Neuronal stem cell (in vitro differentiated cells): Measurements from ENCODE around the gene ZNF33B.

Experiments
- DNase-seq: peaks from one replicate; pipeline ENCODE4 v3.0.0-alpha.2; 2013; ENCODE audit warnings: low spot score
- H2AFZ ChIP-seq: one replicate; pipeline ENCODE4 v1.6.1; 2013; ENCODE audit warnings: mild to moderate bottlenecking, low read length, inconsistent platforms
- H2AK5ac ChIP-seq: 2 replicates; pipeline ENCODE4 v1.6.1; 2013; ENCODE audit warnings: low read depth, mild to moderate bottlenecking, inconsistent platforms, low read length, moderate library complexity, mixed read lengths
- H2BK120ac ChIP-seq: 2 replicates; pipeline ENCODE4 v1.6.1; 2013; ENCODE audit warnings: low read depth, mild to moderate bottlenecking, inconsistent platforms, low read length, moderate library complexity, mixed read lengths
- H2BK12ac ChIP-seq: one replicate; pipeline ENCODE4 v1.6.1; 2013; ENCODE audit warnings: low read length, inconsistent platforms
- H2BK15ac ChIP-seq: 2 replicates; pipeline ENCODE4 v1.6.1; 2013; ENCODE audit warnings: mild to moderate bottlenecking, low read length, inconsistent platforms, mixed read lengths
- H2BK5ac ChIP-seq: one replicate; pipeline ENCODE4 v1.6.1; 2013; ENCODE audit warnings: inconsistent platforms, mild to moderate bottlenecking, low read length, moderate library complexity
- H3K14ac ChIP-seq: one replicate; pipeline ENCODE4 v1.6.1; 2013; ENCODE audit warnings: low read length, inconsistent platforms
- H3K18ac ChIP-seq: 2 replicates; pipeline ENCODE4 v1.6.1; 2013; ENCODE audit warnings: low read length, inconsistent platforms
- H3K23ac ChIP-seq: 2 replicates; pipeline ENCODE4 v1.6.1; 2013; ENCODE audit warnings: low read depth, mild to moderate bottlenecking, mixed read lengths, low read length, inconsistent platforms; ENCODE audit not compliant: poor library complexity
- H3K27ac ChIP-seq: replicated peaks from 3 replicates; pipeline ENCODE4 v1.5.1; 2013; ENCODE audit warnings: low read length, inconsistent platforms
- H3K27me3 ChIP-seq, 3 experiments: 2 replicates each; pipeline ENCODE4 v1.6.1; 2013; ENCODE audit warnings: low read length in 3 of 3, mild to moderate bottlenecking in 2 of 3, inconsistent platforms in 1 of 3, low read depth in 1 of 3, mixed read lengths in 1 of 3, moderate library complexity in 1 of 3; ENCODE audit not compliant: control insufficient read depth in 3 of 3, insufficient read depth in 3 of 3
- H3K36me3 ChIP-seq, 2 donors: replicated peaks in 1 of 2; 2 replicates each; pipeline ENCODE4 v1.6.1; 2013; ENCODE audit warnings: low read length in 2 of 2; ENCODE audit not compliant: control insufficient read depth in 2 of 2, insufficient read depth in 2 of 2
- H3K4ac ChIP-seq: 2 replicates; pipeline ENCODE4 v1.6.1; 2013; ENCODE audit warnings: inconsistent platforms, mild to moderate bottlenecking, low read length, moderate library complexity
- H3K4me1 ChIP-seq, 2 donors: 1 replicate in 1 of 2; 2 replicates in 1 of 2; pipeline ENCODE4 v1.6.1; 2013; ENCODE audit warnings: low read length in 2 of 2, low read depth in 1 of 2; ENCODE audit not compliant: control insufficient read depth in 2 of 2, insufficient read depth in 1 of 2
- H3K4me2 ChIP-seq: one replicate; pipeline ENCODE4 v1.6.1; 2013; ENCODE audit warnings: mild to moderate bottlenecking, low read length, inconsistent platforms; ENCODE audit not compliant: insufficient read depth, poor library complexity, severe bottlenecking
- H3K4me3 ChIP-seq, 2 donors: 2 replicates each; pipeline ENCODE4 v1.5.1; 2013; ENCODE audit warnings: low read length in 2 of 2, mild to moderate bottlenecking in 2 of 2, inconsistent platforms in 1 of 2, moderate library complexity in 1 of 2
- H3K79me1 ChIP-seq: one replicate; pipeline ENCODE4 v1.6.1; 2013; ENCODE audit warnings: low read depth, mild to moderate bottlenecking, inconsistent platforms, low read length, moderate library complexity
- H3K9ac ChIP-seq: one replicate; pipeline ENCODE4 v1.6.1; 2013; ENCODE audit warnings: mild to moderate bottlenecking, low read depth, low read length, inconsistent platforms; ENCODE audit not compliant: poor library complexity
- H3K9me3 ChIP-seq, 2 donors: replicated peaks in 1 of 2; 2 replicates each; pipeline versions ENCODE3 to v1.6.1; 2013; ENCODE audit warnings: low read length in 2 of 2, mild to moderate bottlenecking in 2 of 2, inconsistent platforms in 1 of 2, low read depth in 1 of 2, mixed read lengths in 1 of 2, moderate library complexity in 1 of 2; ENCODE audit not compliant: control insufficient read depth in 2 of 2, insufficient read depth in 1 of 2
- H4K8ac ChIP-seq: one replicate; pipeline ENCODE4 v1.6.1; 2013; ENCODE audit warnings: low read depth, mild to moderate bottlenecking, inconsistent platforms, low read length, moderate library complexity
- H4K91ac ChIP-seq: one replicate; pipeline ENCODE4 v1.6.1; 2013; ENCODE audit warnings: low read length, low read depth, mild to moderate bottlenecking, inconsistent platforms; ENCODE audit not compliant: poor library complexity
- whole genome bisulfite sequencing, 2 donors: extraction: QIAGEN DNeasy Blood & Tissue Kit; methylation state at CpG; one replicate each; pipeline ENCODE4 v1.1.7; 2013; ENCODE audit warnings: missing lambda C conversion rate in 2 of 2, mixed read lengths in 1 of 2; ENCODE audit not compliant: insufficient read length in 2 of 2, insufficient replicate concordance in 1 of 2; ENCODE audit errors: extremely low coverage in 2 of 2; 5-methylcytosine and 5-hydroxymethylcytosine counted together

Gene ZNF33B

GRCh38 chr10:42654419-42654818 lies 16.0 kb upstream of the ZNF33B start:
- WGBS, 2 donors = no CpG with 5 or more reads among the region's 6 CpGs
- H2AFZ ChIP-seq = no peak overlapping the region
- no peak overlapping the region for H3K4me2 ChIP-seq

GRCh38 chr10:42652858-42653257 lies 14.5 kb upstream of the ZNF33B start:
- Histone ChIP-seq H3K79me1 (no peaks in the 10 kb centered on the region), H2BK120ac (no peak overlapping the region), H3K4me1 (no peaks in the 10 kb centered on the region)

More at GRCh38 chr10:42654419-42654818, 16.0 kb upstream of the ZNF33B start:
- no peak overlapping the region for H3K27ac ChIP-seq
- H3K4ac ChIP-seq = no peak overlapping the region
- H3K4me3 ChIP-seq = no peak overlapping the region
- H2BK15ac ChIP-seq = no peak overlapping the region
- H2BK12ac ChIP-seq = no peak overlapping the region
- H3K79me1 ChIP-seq = no peaks in the 10 kb centered on the region
- H3K18ac ChIP-seq = no peak overlapping the region
- no peak overlapping the region for H4K91ac ChIP-seq
- H3K9me3 ChIP-seq = peaks cover 0 to 9% of the 10 kb centered on the region in 2 donors
- no peak overlapping the region for H3K9ac ChIP-seq
- no peak overlapping the region for H4K8ac ChIP-seq
- H3K27me3 ChIP-seq = peaks cover 0 to 6% (median 0%) of the 10 kb centered on the region in 3 experiments
- H2BK120ac ChIP-seq = no peak overlapping the region
- H2AK5ac ChIP-seq = no peak overlapping the region
- no peak for DNase-seq
- no peaks in the 10 kb centered on the region for H3K36me3 ChIP-seq
- no peak overlapping the region for H3K23ac ChIP-seq
- no peaks in the 10 kb centered on the region for H3K4me1 ChIP-seq
- H3K14ac ChIP-seq = no peak overlapping the region
- no peak overlapping the region for H2BK5ac ChIP-seq

GRCh38 chr10:42650374-42650773 lies 12.0 kb upstream of the ZNF33B start:
- H3K27ac ChIP-seq = no peak overlapping the region
- no peak overlapping the region for H3K4me2 ChIP-seq
- no peak overlapping the region for H2AK5ac ChIP-seq
- no peak overlapping the region for H3K4ac ChIP-seq
- no peak overlapping the region for H4K91ac ChIP-seq
- H2BK120ac ChIP-seq = no peak overlapping the region
- no peak overlapping the region for H2AFZ ChIP-seq
- H2BK15ac ChIP-seq = no peak overlapping the region
- no peak overlapping the region for H3K4me3 ChIP-seq
- no peak overlapping the region for H3K9ac ChIP-seq
- H4K8ac ChIP-seq = no peak overlapping the region
- no peak overlapping the region for H3K14ac ChIP-seq
- no peaks in the 10 kb centered on the region for H3K79me1 ChIP-seq
- H2BK12ac ChIP-seq = no peak overlapping the region
- no peaks in the 10 kb centered on the region for H3K36me3 ChIP-seq
- H3K4me1 ChIP-seq = no peaks in the 10 kb centered on the region
- peaks cover 0 to 11% of the 10 kb centered on the region in 2 donors for H3K9me3 ChIP-seq
- H3K18ac ChIP-seq = no peak overlapping the region
- DNase-seq = no peak
- no peak overlapping the region for H2BK5ac ChIP-seq
- WGBS, 2 donors = no CpG with 5 or more reads among the region's 4 CpGs
- peaks cover 0 to 30% (median 0%) of the 10 kb centered on the region in 3 experiments for H3K27me3 ChIP-seq
- no peak overlapping the region for H3K23ac ChIP-seq

More at GRCh38 chr10:42652858-42653257, 14.5 kb upstream of the ZNF33B start:
- Histone ChIP-seq H3K14ac (no peak overlapping the region), H3K4me2 (no peak overlapping the region), H3K23ac (no peak overlapping the region), H3K9ac (no peak overlapping the region), H2BK5ac (no peak overlapping the region), H3K4ac (no peak overlapping the region), H3K18ac (no peak overlapping the region), H3K4me3 (no peak overlapping the region), H3K27me3 (peaks cover 0 to 11% (median 0%) of the 10 kb centered on the region in 3 experiments), H2BK12ac (no peak overlapping the region), H2AFZ (no peak overlapping the region), H4K91ac (no peak overlapping the region), H2AK5ac (no peak overlapping the region), H2BK15ac (no peak overlapping the region), H4K8ac (no peak overlapping the region), H3K27ac (no peak overlapping the region), H3K9me3 (peaks cover 0 to 9% of the 10 kb centered on the region in 2 donors), H3K36me3 (no peaks in the 10 kb centered on the region)
- no peak for DNase-seq
- WGBS, 2 donors = no CpG with 5 or more reads among the region's 2 CpGs

- Histone ChIP-seq H3K23ac (no peak overlapping the region), H3K4me2 (no peak overlapping the region), H2BK5ac (no peak overlapping the region), H2BK15ac (no peak overlapping the region), H3K4me3 (no peak overlapping the region), H2AFZ (no peak overlapping the region), H3K4me1 (no peaks in the 10 kb centered on the region), H3K4ac (no peak overlapping the region), H3K9ac (no peak overlapping the region), H3K36me3 (no peaks in the 10 kb centered on the region), H3K9me3 (peaks cover 0 to 11% of the 10 kb centered on the region in 2 donors), H2AK5ac (no peak overlapping the region), H2BK12ac (no peak overlapping the region), H3K18ac (no peak overlapping the region), H3K27me3 (peaks cover 0 to 26% (median 0%) of the 10 kb centered on the region in 3 experiments), H3K27ac (no peak overlapping the region), H3K79me1 (no peaks in the 10 kb centered on the region), H2BK120ac (no peak overlapping the region), H4K8ac (no peak overlapping the region), H4K91ac (no peak overlapping the region), H3K14ac (no peak overlapping the region)
- WGBS, 2 donors = no CpG with 5 or more reads among the region's 2 CpGs
- DNase-seq = no peak
Measured at GRCh38 chr10:42648512-42648911, 10.1 kb upstream of the ZNF33B start.
